GM12865 (cell line): ENCODE measurements around the gene POLD1.
"Not testable (repeated sequence)": the region's sequence is repeated elsewhere in the genome, so short reads cannot be mapped to it uniquely, and the experiment has no call there.

Experiments
- DNase-seq: peaks from one replicate; pipeline ENCODE4 v3.0.0; 2010; ENCODE audit warnings: low read depth
- H3K4me3 ChIP-seq: 2 replicates; pipeline ENCODE4 v1.5.1; 2011; ENCODE audit warnings: mild to moderate bottlenecking, low read depth, low read length, control low read depth
- TF ChIP-seq, protein P1 (sequence below): IDR thresholded peaks from 2 replicates; pipeline ENCODE4 v1.5.1; 2011; ENCODE audit warnings: low read length, control low read depth, low read depth, inconsistent platforms; ENCODE audit not compliant: insufficient read depth; ENCODE audit errors: missing control alignments

POLD1 gene

GRCh38 chr19:50349277-50350057, 34.7 kb upstream of the POLD1 start:
- no peak for DNase-seq
- H3K4me3 ChIP-seq: no peak overlapping the region
- TF ChIP-seq, protein P1, sequence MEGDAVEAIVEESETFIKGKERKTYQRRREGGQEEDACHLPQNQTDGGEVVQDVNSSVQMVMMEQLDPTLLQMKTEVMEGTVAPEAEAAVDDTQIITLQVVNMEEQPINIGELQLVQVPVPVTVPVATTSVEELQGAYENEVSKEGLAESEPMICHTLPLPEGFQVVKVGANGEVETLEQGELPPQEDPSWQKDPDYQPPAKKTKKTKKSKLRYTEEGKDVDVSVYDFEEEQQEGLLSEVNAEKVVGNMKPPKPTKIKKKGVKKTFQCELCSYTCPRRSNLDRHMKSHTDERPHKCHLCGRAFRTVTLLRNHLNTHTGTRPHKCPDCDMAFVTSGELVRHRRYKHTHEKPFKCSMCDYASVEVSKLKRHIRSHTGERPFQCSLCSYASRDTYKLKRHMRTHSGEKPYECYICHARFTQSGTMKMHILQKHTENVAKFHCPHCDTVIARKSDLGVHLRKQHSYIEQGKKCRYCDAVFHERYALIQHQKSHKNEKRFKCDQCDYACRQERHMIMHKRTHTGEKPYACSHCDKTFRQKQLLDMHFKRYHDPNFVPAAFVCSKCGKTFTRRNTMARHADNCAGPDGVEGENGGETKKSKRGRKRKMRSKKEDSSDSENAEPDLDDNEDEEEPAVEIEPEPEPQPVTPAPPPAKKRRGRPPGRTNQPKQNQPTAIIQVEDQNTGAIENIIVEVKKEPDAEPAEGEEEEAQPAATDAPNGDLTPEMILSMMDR: no peak

DNA sequence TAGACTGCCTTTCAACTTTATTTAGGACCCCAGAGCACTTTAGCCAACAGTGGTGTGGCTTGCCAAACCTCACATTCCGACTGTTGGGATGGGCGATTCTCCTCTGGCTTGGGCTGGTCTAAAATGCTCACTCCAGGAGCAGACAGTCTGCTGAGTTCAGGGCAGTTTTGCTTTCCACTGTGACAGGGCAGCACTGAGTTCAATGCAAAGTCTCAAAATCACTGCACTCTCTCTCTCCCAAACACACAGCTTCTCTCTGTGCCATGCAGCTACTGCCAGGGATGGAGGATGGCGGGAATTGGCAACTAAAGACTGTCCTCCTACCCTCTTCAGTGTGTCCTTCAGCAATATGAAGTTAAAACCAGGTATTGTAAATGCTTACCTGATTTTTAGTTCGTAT, 31.9 kb upstream of the POLD1 start:
- TF ChIP-seq, protein P1: no peak
- DNase-seq: no peak
- no peak overlapping the region for H3K4me3 ChIP-seq

DNA sequence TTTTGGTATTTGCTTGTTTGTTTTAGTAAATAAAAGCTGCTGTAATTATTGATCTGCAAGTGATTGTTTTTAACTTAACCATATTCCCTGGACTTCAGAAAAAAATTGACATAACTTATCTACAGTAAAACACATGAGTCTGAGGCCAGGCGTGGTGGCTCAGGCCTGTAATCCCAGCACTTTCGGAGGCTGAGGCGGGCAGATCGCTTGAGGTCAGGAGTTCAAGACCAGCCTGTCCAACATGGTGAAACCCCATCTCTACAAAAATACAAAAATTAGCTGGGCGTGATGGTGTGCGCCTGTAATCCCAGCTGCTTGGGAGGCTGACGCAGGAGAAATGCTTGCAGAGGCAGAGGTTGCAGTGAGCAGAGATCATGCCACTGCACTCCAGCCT, 30.7 kb upstream of the POLD1 start:
- DNase-seq, H3K4me3 ChIP-seq: not testable (repeated sequence)

- H3K4me3 ChIP-seq: peak overlapping the region; percentile 81
- TF ChIP-seq, protein P1: no peak
- no peak for DNase-seq
These were observed 27.4 kb upstream of the POLD1 start for GRCh38 chr19:50356691-50357177.

- TF ChIP-seq, protein P1: peak; percentile 80
- H3K4me3 ChIP-seq: peak overlapping the region; percentile 81
- DNase-seq: peak; percentile 93
These were observed 26.7 kb upstream of the POLD1 start for GRCh38 chr19:50357178-50358100.

- peak; percentile 91 for DNase-seq
- H3K4me3 ChIP-seq: peak overlapping the region; percentile 81
- TF ChIP-seq, protein P1: no peak
These were observed 25.4 kb upstream of the POLD1 start for GRCh38 chr19:50358483-50359327.
